HG02623 (cell line): ENCODE results near the gene KLK10.
"Not testable (repeated sequence)": the region's sequence is repeated elsewhere in the genome, so short reads cannot be mapped to it uniquely, and the experiment has no call there.

Experiments used
- ATAC-seq: cut with Tn5 transposase; IDR thresholded peaks from one replicate; pipeline ENCODE4 v1.9.1; 2021; ENCODE audit warnings: moderate library complexity; ENCODE audit not compliant: unreplicated experiment

Gene KLK10

DNA sequence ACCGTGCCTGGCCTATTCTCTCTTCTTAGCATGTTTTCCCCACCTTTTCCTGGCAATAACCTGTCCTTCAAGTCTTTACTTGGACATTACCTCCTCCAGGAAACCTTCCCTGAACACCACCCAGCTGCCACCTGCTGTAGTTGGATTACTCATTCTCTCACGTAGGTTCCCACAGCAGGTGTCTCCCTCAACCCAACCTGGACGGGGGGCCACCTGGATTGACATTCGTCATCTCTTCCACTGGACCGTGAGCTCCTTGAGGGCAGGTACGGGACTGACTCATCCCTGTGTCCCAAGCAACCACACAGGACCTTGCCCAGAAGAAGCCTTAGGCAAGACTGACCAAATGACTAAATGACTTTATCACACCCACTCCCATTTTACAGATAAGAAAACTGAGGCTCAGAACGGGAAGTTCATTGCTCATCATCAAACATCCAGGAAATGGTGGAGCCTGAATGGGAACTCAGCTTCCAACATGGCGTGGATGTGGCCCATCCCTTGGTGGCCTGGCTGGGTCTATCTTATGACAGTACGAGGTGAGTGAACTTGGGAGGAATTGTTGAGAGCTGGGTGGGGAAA is 46.6 kb downstream of the KLK10 start:
- no peak for ATAC-seq

DNA sequence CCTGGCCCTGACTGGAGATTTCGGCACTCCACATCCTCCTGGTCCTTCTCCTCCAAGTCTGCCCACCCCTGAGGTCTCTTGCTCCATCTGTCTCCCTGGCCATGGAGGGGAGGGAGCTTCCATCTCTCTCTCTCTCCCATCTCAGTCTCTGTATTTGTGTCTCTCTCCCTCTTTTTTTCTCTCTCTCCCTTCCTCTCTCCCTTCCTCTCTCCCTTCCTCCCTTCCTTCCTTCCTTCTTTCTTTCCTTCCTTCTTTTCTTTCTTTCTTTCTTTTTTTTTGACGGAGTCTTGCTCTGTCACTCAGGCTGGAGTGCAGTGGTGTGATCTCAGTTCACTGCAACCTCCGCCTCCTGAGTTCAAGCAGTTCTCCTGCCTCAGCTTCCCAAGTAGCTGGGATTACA is 49.7 kb downstream of the KLK10 start:
- not testable (repeated sequence) for ATAC-seq

DNA sequence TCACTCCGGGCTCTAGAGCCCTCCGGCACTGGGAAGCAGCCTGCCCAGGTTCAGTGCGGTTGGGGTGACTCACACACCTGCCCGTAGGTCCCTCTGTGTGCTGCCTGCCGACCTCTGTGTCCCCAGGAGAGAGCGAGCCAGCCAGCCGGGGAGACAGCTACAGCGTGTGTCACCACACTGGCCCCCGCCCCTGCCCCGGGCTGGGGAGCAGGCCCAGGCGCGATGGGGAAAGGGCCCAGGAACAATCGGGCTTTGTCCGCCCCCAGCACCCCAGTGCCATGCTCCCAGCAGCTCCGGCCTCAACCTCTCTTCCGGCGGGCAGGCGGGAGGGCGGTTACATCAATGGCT is 50.1 kb downstream of the KLK10 start, which contains the start of gene KLK6:
TSS of gene KLK6 (minus strand) at position 179 of the 348 bp plus-strand sequence. CDS start 1,487 bp downstream, outside the sequence.
- ATAC-seq: no peak

GRCh38 chr19:50968716-50969412 is 50.6 kb downstream of the KLK10 start:
- no peak for ATAC-seq

- no peak for ATAC-seq
Measured at GRCh38 chr19:50967929-50968715, 51.4 kb downstream of the KLK10 start.

GRCh38 chr19:50964266-50964665 is 55.2 kb downstream of the KLK10 start:
- ATAC-seq: no peak

DNA sequence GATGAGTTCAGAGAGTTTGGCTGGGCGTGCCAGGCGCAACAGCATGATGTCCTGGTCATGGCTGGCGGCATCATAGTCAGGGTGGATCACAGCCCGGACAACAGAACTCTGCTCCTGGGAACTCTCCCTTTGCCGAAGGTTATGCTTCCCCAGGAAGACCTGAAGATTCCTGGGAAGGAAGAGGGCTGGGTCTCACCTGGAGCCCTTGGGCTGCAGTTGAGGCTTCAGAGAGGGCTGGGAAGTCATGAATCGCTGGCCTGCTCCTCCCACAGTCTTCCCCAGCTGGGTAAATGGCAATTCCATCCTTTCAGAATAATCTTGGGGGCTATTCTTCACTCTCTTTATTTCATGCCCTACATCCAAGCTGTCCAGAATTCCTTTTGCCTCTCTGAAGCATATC is 56.1 kb downstream of the KLK10 start:
- ATAC-seq: no peak
